Subcutaneous adipose tissue (tissue), 4 donors: ENCODE data around the gene IDE. TPM values are rescaled to one million over a fixed set of nuclear protein-coding genes. Genes with fewer than 3 reads are reported as not detected.

Experiments
- total RNA-seq, 4 donors: library from RNA; depleted of rRNA; stranded (reverse); fragments of >200 nt; gene quantifications; one replicate each; pipeline ENCODE4 v1.1.0, GENCODE V29; 2016
- TF ChIP-seq, protein P1 (sequence below): fragments of 450-650 bp; IDR thresholded peaks from one replicate; pipeline ENCODE4 v1.5.1; 2016; ENCODE audit warnings: low read depth, mild to moderate bottlenecking, control low read depth, antibody characterized with exemption, moderate library complexity

IDE gene
- total RNA-seq, 4 donors from 2014 or later, result 21.2 to 37.3 (median 22.5) TPM

DNA sequence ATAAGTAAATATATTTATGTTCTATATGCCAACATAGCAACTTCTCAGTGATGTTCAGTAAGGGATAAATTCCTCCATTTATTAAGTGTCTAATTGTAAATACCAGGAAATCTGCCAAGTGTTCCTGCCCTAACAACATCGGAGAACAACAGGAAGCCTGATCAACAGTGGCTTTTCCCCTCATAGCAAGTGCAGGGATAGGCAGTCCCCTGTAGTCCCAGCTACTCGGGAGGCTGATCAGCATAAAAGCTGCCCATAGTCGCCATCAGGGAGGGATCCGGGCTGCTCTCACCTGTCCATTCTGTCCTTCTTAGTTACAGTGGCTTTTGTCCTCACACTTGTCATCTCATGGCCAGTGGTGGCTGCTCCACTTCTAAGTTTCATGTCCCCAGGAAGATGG is 141.3 kb downstream of the IDE start:
- TF ChIP-seq, protein P1, sequence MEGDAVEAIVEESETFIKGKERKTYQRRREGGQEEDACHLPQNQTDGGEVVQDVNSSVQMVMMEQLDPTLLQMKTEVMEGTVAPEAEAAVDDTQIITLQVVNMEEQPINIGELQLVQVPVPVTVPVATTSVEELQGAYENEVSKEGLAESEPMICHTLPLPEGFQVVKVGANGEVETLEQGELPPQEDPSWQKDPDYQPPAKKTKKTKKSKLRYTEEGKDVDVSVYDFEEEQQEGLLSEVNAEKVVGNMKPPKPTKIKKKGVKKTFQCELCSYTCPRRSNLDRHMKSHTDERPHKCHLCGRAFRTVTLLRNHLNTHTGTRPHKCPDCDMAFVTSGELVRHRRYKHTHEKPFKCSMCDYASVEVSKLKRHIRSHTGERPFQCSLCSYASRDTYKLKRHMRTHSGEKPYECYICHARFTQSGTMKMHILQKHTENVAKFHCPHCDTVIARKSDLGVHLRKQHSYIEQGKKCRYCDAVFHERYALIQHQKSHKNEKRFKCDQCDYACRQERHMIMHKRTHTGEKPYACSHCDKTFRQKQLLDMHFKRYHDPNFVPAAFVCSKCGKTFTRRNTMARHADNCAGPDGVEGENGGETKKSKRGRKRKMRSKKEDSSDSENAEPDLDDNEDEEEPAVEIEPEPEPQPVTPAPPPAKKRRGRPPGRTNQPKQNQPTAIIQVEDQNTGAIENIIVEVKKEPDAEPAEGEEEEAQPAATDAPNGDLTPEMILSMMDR, result no peak

DNA sequence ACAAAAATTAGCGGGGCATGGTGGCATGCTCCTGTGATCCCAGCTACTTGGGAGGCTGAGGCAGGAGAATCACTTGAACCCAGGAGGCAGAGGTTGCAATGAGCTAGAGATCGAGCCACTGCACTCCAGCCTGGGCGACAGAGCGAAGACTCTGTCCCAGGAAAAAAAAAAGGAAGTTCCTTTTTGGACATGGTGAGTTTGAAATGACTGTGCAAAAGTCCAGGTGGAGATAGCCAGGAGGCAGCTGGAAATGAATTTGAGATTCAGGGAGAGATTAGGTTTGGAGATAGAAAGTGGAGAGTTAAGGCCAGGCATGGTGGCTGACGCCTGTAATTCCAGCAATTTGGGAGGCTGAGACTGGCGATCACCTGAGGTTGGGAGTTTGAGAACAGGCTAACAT is 143.8 kb downstream of the IDE start:
- TF ChIP-seq, protein P1, result no peak

DNA sequence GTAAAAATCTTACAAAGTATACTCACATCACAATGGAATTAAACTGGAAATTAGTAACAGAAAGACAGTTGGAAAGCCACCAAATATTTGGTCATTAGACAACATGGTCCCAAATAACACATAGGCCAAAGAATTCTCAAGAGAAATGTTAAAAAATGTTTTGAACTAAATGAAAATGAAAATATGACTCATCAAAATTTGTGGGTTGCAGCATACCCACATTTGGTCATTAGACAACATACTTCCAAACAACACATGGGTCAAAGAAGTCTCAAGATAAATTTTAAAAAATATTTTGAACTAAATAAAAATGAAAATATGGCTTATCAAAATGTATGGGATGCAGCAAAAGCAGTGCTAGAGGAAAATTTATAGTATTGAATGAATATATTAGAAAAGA is 152.3 kb downstream of the IDE start:
- TF ChIP-seq, protein P1, result no peak

DNA sequence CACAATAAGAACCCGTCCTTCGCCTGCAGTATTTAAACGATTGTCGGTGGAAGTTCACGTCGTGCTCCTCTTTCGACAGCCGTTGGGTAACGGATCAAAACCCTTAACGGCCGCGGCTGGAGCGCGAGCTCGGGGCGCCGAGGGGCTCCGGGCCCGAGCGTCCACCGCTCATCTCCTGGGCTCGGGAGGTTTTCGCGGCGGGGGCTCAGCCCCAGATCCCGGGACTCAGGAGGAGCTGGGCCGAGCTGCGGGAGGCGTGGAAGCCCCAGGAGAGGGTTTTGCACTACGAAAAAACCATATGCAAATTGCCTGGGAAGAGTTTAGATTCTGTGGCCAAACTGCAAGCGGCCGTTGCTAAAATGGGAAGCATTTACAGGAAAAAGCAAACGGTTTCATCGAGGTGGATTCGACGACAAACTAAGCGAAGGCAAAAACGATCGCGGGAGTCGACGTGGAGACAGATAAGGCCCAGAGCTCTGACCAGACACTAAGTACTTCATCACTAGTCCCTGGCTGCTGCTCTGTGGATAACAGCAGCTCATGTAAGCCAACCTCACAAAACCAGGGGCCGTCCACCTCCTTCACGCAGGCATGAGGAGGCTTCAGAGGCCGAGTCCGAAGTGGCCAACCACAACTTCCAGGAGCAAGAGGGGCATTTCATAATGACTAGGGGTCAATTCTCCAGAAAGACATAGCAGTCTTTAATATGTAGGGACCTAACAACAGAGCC is 153.2 kb downstream of the IDE start:
- TF ChIP-seq, protein P1, result no peak

DNA sequence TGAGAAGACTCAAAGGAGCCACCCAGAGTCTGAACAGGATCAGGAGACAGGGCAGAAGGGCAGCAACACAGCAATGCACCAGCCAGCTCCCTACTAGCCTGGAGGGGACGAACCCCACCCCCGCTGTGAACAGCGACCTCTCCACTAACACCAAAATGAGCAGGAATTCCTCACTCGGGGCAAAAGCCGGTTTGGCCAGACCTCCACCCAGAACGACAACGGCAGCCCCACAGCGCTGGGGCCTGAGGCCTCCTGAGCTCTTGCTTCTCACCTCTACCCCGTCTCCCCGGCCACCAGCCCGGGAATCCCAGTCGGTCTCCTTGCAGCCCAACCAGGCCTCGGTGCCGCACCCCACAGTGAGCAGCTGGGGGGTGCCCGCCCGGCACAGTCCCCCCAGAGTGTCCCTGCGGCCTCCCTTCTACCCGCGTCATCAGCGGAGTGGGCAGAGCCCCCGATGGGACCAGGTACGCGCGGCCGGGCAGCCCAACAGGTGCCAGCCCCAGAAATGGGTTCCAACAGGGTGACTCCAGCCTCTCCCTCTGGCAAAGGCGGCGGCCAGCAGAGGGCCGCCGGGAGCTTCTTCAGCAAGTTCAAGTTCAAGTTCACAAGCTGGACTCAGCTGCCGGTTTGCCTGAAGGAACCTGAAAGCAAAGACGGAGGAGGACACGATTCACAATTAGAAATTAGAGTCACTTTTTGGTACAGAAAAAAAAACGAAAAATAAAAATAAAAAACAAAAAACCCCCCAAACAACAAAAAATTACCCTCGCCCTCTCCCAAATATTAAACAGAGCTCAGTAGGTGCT is 153.9 kb downstream of the IDE start:
- TF ChIP-seq, protein P1, result no peak

DNA sequence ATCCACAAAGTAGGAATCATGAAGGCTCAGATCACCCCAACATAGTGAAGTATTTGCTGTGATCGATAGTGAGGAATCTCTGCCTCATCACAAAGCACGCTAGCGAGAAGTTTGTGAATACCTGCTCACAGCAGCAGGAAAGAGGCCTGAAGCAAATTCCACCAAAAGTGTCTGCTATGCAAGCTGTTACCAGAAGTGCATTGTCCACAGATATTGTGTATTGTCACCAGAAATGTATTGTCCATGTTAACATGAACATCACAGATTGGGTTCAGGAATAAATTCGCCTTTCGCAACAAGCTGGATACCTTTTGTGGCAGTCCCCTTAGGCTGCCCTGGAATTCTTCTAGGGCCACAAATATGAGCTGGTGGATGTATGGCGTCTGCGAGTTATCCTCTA is 155.0 kb downstream of the IDE start:
- TF ChIP-seq, protein P1, result no peak

DNA sequence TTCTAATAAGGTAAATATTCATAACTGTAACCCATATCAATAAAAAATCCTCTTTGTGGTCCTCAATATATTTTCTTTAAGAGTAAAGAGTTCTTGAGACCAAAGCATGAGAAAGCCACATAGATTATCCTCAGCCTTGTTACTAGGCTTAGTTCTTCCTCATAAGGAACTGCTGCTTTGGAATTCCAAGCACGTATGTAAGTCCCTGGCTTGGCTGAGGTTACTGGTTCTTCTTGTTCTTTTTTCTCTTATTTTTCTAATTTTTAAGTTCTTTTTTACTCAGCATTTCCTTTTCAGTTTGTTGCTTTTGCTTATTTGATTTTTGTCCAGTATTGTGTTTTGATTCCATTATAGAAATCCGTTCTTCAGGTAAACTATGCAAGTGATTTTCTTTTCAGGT is 155.7 kb downstream of the IDE start:
- TF ChIP-seq, protein P1, result no peak
